AG09319 (cell line): ENCODE results near the gene KDM6A.

Experiments
- DNase-seq: peaks from one replicate; pipeline ENCODE4 v3.0.0-alpha.2; 2010; ENCODE audit warnings: low read depth; ENCODE audit errors: extremely low read depth
- TF ChIP-seq, protein P1 (sequence below): IDR thresholded peaks from 2 replicates; pipeline ENCODE4 v1.5.1; 2011; ENCODE audit warnings: low read depth, mild to moderate bottlenecking, inconsistent platforms, low read length, moderate library complexity

KDM6A gene

DNA sequence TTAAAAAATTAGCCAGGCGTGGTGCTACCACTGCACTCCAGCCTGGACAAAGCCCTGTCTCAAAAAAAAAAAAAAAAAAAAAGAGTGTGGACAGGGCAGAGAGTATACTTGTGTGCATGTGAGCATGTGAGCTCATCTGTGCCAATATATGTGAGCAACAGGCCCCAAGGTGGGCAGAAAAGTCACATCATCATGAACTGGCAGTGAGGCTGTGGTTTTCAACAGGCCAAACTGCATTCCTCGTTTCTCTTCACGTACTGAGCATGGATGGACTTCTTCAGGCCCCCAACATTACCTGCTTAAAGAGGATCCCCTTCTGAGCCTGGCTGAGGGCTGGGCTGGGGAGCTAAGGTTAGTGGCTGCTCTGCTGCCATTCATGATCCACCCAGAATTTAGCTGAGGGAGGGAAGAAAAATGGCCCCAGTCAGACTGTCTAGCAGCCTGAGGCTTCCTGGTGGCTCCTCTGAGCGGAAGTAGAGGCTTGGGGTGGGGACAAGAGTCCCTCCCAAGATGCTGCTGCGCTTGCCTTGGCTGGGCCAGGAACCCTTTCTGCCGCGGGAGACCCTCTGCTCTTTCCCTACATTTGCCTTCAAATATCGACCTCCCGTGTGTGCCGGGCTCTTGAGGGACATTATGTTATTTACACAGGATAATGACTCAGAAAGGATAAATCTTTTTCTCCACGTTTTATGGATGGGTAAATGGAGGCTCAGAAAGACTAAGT lies 272.7 kb downstream of the KDM6A start:
- DNase-seq = no peak
- TF ChIP-seq, protein P1, sequence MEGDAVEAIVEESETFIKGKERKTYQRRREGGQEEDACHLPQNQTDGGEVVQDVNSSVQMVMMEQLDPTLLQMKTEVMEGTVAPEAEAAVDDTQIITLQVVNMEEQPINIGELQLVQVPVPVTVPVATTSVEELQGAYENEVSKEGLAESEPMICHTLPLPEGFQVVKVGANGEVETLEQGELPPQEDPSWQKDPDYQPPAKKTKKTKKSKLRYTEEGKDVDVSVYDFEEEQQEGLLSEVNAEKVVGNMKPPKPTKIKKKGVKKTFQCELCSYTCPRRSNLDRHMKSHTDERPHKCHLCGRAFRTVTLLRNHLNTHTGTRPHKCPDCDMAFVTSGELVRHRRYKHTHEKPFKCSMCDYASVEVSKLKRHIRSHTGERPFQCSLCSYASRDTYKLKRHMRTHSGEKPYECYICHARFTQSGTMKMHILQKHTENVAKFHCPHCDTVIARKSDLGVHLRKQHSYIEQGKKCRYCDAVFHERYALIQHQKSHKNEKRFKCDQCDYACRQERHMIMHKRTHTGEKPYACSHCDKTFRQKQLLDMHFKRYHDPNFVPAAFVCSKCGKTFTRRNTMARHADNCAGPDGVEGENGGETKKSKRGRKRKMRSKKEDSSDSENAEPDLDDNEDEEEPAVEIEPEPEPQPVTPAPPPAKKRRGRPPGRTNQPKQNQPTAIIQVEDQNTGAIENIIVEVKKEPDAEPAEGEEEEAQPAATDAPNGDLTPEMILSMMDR = no peak

DNA sequence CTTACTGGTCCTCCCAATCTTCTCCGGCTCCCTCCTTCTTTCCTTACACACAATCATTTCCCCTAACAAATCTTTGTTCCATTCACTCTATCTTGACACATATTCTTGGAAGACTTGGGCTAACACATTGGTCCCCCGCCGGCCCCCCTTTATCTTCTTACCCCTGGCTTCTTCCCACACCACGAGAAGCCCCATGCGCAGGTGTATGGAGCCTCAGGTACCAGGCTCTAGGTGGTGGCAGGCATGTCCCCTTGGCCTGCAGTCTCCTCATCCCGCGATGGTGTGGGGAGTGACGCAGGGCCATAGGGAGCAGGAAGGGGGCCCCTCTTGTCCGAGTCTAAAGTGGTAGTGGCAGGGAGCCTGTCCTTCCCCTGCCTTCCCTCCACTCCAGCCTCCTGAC lies 277.8 kb downstream of the KDM6A start:
- TF ChIP-seq, protein P1 = no peak
- no peak for DNase-seq

DNA sequence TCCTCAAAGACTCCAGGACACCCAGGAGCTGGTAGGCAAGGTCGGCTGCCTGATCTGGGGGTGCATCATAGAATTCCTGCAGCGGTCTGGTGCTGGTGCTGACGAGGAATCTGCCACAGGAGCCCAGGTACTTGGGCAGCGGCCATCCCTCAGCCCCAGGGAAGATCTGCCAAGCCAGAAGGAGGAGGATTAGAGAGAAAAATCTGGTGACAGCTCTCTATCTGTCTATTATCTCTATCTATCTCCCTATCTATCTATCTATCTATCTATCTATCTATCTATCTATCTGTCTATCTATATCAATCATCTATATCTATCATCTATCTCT lies 281.0 kb downstream of the KDM6A start:
- TF ChIP-seq, protein P1 = no peak
- no peak for DNase-seq

DNA sequence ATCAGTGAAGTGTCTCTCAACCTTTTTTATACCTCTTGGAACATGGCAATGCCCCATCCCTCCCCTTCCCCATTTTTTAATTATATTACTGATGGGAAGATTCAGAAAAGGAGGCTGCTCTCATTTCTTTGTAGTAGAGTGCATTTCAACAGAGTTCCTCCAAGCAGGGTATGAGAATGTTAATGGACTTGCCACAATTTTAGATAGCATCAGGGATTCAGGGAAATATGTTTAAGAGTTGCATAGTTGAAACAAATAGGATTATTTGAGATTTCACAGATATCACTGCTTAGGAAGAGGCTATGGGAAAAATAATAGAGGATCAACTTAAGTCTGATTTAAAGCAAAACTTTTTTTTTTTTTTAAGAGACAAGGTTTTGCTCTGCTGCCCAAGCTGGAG lies 281.5 kb downstream of the KDM6A start:
- no peak for DNase-seq
- TF ChIP-seq, protein P1 = no peak

DNA sequence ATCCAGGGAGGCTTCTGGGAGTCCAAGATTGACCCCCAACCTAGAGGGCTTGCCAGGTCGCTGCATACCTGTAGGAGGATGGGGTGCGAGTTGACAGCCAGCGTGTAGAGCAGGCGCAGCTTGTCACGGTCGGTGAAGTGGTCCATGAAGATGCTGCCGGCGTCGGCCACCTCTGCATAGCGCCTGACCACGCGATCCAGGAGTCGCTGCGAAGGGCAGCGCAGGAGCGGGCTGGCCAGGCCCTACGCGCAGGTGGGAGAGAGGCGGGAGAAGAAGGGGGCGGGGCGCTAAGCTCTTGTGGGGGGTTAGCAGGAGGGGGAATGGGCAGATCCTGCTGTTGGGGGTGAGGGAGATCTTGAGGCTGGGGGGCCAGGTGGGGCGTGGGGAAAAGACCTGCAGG lies 284.7 kb downstream of the KDM6A start:
- TF ChIP-seq, protein P1 = no peak
- DNase-seq = no peak
